T-helper 22 cell (primary cell): ENCODE data around the gene POLR3A.
A peak's percentile ranks its signal among the peaks of the same experiment; 100 is the strongest.

Experiments used
- DNase-seq: peaks from one replicate; pipeline ENCODE4 v3.0.0-alpha.2; 2020; ENCODE audit warnings: low read depth

The POLR3A gene

GRCh38 chr10:78046711-78047269 lies 17.5 kb upstream of the POLR3A start:
- no peak for DNase-seq

DNA sequence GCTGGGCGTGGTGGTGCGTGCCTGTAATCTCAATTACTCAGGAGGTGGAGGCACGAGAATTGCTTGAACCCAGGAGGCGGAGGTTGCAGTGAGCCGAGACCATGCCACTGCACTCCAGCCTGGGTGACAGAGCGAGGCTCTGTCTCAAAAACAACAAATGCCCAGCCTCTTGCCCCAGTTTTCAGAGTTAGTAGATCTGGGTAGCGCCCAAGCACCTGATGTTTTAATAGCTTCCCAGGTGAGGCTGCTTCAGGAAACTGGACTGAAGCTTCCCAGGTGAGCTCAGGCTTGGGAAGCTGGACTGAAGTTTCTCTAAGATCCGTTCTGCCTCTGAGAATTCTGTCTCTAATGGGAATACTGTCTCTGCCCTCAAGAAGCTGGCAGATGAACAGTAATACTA lies 16.5 kb upstream of the POLR3A start:
- DNase-seq: no peak

DNA sequence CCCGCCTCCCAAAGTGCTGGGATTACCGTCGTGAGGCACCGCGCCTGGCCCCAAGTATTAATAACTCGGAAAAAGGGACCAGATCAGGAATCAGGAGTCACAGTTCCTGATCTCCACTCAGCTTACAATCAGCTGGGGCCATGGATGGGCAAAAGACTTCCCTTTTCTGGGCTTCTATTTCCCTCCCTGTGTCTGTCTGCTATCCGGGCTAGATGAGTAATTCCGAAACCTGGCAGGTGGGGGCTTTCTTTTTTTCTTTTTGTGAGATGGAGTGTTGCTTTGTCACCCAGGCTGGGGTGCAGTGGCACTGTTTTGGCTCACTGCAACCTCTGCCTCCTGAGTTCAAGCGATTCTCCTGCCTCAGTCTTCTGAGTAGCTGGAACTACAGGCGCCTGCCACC lies 15.9 kb upstream of the POLR3A start:
- no peak for DNase-seq

- no peak for DNase-seq
Measured at GRCh38 chr10:78044699-78045098, 15.4 kb upstream of the POLR3A start.

DNA sequence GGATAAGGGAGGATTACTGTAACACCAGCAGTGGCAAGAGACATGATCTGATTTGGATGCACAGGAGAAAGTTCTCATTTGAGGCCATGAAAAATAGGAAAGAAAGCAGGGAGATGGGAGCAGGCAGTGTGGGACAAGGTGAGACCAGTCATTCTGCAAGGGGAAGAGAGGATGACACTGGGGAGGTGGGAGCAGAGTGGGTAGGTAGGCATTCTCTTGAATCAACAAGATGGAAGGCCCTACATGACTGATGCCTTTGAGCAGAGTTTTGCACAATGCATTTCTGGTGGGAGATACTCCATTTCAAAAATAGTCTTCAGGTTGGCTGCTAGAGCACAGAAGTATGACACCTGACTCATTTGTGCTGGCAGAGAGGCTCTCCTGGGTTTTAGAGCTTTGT lies 14.9 kb upstream of the POLR3A start:
- no peak for DNase-seq

GRCh38 chr10:78042752-78043104 lies 13.4 kb upstream of the POLR3A start:
- DNase-seq: no peak

- DNase-seq: no peak
Measured at GRCh38 chr10:78042058-78042751, 12.9 kb upstream of the POLR3A start.

- DNase-seq: no peak
Measured at GRCh38 chr10:78041170-78042057, 12.1 kb upstream of the POLR3A start.

DNA sequence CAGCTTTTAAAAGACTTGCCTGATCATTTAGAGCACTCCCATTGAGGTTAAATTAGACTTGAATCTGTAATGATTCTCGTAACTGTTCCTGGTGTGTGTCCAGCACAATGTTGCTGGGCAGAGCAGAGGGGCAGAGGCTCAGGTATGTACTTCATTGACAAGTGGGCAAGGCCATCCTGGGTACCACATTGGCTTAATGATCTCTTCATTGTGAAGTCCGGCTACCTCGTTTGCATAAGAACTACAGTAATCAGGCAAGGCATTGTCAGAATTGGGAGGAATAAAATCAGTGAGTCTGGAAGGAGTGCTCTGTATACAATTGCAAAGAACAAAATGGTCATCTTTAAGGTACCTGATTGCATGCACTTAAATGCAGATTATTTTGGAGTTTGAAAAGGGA lies 10.4 kb upstream of the POLR3A start:
- DNase-seq: no peak

DNA sequence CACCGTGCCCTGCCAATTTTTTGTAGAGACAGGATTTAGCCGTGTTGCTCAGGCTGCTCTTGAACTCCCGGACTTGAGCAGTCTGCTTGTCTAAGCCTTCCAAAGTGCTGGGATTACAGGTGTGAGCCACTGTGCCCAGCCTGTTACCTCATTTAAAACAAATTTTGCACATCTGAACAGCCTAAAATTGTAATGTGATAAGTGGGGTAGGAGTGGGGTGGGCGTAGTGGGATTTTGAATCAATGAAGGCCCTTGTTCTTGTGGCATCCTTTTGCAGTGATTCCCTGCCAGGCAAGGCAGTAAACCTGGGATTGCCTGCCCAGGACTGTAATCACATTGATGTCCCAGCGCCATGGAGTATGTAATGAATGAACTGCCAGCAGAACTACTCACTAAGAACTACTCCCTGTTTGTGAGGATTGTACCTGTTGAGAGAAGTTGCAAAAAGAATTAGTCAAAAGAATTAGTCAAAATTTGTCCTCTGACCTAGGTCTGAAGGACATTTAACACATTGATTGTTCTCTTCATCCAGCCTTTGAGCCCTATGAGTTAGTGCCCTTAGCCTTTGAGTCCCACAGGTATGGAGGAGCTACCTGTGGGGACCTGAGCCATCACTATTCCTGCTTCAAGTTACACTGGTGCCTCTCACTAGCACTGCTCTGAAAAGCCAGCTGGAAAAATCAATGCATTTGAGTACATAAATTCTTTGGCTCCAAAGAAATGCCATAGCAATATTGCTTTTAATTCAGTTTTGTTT lies 9.7 kb upstream of the POLR3A start:
- no peak for DNase-seq

- DNase-seq: no peak
Measured at GRCh38 chr10:78038105-78038504, 8.8 kb upstream of the POLR3A start.

DNA sequence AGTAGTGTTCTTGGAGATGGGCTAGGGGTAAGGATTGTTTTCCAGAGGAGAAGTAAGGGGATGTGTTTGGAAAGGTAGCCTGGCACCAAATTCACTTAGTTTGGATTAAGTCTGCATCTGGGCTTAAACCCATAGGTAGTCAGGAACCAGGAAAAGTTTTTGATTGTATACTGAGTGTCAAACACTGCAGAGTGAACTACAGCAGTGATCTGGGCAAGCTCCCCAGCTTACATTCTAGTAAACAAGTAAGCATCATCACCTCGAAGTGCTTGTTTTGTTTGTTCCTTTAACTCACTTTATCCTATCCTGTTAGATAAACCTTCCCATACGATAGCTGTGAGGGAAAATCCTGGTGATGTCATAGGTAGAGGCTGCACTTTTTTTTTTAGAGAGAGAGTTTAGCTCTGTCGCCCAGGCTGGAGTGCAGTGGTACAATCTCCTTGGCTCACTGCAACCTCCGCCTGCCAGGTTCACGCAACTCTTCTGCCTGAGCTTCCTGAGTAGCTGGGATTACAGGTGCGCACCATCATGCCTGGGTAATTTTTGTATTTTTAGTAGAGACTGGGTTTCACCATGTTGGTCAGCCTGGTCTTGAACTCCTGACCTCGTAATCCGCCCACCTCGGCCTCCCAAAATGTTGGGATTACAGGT lies 6.7 kb upstream of the POLR3A start:
- no peak for DNase-seq

- DNase-seq: no peak
Measured at GRCh38 chr10:78035437-78035836, 6.1 kb upstream of the POLR3A start.

GRCh38 chr10:78035025-78035424 lies 5.7 kb upstream of the POLR3A start:
- no peak for DNase-seq

GRCh38 chr10:78033637-78034470 lies 4.5 kb upstream of the POLR3A start, which contains the start of gene RPS24:
Gene RPS24 (plus strand): TSS chr10:78033863. CDS start chr10:78033902, 39 bp downstream.
- peak; percentile 89 for DNase-seq

DNA sequence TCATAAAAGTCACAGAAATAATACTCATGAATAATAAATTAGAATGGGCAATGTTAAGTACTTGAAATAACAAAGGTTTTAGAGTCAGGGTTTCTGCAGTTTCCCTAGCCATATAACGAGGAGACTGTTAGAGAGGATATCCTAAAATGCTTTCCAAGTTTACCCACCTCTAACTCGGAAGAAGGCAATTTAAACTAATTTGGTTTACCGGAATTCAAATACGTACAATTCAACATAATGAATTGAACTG lies 4.0 kb upstream of the POLR3A start:
- no peak for DNase-seq

- no peak for DNase-seq
Measured at GRCh38 chr10:78028438-78029268, 662 bp downstream of the POLR3A start.

DNA sequence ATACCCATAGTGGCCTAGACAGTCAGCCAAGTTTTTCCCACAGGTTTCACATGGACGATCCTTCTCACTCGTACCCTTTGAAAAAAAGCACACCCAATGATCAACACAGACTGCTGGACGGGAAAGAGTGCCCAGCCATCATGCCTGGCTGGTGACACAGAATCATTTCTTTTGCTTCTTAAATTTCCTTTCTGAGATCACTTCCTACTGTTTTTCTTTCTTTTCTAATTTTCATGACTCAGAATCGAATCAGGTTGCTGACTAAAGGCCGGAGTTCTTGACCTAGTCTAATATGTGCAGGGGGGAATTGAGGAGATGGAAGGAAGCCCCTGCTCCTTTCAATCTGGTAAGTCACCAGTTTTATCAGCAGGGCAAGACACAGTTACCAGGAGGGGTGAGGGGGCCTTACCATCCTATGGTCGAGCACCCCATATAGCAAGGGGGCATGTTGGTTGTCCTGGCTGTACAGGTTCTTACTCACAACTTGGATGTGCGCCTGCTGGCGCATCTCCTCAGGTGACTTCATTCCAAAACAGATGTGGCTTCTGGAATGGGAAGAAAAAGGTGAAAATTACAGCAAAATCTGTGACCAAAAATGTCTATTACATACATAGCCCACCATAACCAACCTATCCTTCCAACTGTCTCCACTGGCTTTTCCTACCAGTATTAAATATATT lies 3.5 kb downstream of the POLR3A start:
- DNase-seq: no peak

DNA sequence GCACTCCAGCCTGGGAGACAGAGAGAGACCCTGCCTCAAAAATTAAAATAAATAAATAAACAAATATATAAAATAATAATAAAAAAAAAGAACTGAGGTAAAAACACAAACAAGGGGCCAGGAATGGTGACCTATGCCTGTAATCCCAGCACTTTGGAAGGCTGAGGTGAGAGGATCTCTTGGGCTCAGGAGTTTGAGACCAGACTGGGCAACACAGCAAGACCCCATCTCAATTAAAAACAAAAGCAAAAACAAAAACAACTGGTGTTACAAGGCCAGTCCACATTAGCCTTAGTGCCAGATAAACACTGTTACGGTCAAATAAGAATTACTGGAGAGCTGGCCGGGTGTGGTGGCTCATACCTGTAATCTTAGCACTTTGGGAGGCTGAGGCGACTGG lies 5.6 kb downstream of the POLR3A start:
- DNase-seq: no peak

- no peak for DNase-seq
Measured at GRCh38 chr10:78021201-78021600, 8.1 kb downstream of the POLR3A start.
